GM21390 (cell line): Measurements from ENCODE around the gene TMEM258.

Experiments used
- ATAC-seq: cut with Tn5 transposase; IDR thresholded peaks from one replicate; pipeline ENCODE4 v1.9.1; 2021; ENCODE audit not compliant: unreplicated experiment

TMEM258 gene

GRCh38 chr11:61777234-61778090 lies 14.9 kb downstream of the TMEM258 start:
- ATAC-seq, result no peak

DNA sequence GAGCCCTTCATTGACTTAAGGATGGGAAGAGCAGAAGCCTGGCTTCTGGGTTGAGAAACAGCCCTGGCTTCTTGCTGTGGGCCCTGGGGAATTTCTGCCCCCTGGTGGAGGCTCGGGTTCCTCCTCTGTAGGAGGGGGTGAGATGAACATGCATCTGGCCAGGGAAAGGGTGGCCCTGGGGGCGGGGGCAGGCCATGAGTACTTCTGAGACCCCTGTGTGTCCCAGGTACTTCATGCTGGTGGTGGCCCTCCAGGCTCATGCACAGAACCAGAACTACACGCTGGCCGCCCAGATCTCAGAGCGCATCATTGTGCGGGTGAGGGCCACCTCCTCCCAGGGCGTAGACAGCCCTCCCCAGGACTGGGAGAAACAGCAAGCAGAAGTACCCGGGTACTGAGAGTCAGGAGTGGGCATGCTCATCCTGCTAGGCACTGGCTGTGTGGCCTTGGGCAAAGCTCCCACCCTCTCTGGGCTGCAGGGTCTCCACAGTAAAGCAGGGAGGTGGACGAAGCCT lies 15.8 kb downstream of the TMEM258 start:
- no peak for ATAC-seq

DNA sequence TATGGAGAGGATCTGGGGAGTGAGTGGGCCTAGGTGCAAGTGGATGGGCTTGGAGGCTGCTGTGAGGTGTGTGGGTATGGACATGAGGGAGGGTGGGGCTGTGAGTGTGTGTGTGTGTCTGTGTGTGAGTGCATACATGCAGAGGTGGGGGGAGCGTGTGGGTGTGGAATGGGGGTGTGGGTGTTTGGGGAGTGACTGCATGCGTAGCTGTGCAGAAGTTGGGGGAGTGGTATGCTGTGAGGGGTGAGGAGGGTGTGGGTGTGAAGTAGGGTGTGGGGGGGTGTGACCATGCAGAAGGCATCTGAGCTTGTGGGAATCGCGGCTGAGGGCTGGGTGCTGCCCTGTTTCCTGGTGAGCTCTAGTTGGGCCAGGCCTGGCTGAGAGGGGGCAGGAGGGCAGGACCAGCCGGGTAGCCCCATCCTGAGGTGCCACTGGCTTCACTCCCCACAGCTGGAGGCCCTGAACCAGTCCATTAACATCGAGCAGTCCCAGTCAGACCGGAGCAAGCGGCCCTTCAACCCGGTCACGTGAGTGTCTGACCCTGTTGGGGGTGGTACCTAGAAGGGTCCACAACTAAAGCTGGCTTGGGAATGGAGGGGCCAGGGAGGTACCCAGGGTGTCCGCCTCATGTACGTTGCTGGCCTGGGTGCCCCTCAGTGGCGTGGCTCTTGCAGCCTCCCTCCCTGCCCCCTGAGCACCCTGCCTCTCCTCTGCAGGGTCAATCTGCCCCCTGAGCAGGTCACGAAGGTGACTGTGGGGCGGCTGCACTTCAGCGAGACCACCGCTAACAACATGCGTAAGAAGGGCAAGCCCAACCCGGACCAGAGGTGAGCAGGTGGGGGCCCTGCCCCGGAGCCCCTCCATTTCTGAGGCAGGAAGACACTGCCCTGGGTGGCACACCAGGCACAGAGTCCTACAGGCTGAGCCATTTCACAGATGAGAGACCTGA lies 16.5 kb downstream of the TMEM258 start:
- no peak for ATAC-seq

GRCh38 chr11:61775106-61775505 lies 17.3 kb downstream of the TMEM258 start:
- ATAC-seq, result no peak

DNA sequence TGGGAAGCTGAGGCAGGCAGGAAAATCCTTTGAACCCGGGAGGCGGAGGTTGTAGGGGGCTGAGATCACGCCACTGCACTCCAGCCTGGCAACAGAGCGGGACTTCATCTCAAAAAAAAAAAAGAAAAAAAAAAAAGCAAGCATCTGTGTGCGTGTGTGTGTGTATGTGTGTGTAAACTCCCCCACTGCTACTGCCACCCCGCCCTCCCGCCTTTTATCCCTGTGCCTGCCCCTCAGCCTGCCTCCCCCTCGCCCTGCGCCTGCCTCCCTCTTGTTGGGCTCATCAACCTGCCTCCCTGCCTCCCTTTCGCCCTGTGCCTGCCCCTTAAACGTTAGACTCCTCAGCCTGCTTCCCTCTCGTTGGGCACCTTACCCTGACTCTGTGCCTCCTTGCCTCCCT lies 18.0 kb downstream of the TMEM258 start:
- no peak for ATAC-seq

DNA sequence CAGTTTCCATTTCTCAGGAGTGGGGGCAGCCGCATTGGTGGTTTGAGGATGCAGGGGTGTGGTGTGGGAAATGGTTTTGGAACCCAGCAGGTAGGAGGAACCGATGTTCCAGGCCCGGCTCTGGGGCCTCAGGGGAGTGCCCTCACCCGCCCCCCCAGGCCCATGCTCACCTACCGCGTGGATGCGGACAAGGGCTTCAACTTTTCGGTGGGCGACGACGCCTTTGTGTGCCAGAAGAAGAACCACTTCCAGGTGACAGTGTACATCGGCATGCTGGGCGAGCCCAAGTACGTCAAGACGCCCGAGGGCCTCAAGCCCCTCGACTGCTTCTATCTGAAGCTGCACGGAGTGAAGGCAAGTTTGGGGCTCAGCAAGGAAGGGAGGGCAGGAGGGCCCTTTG lies 18.6 kb downstream of the TMEM258 start:
- ATAC-seq, result no peak

- no peak for ATAC-seq
These were observed 19.0 kb downstream of the TMEM258 start for GRCh38 chr11:61773356-61773755.

- ATAC-seq, result no peak
These were observed 20.4 kb downstream of the TMEM258 start for GRCh38 chr11:61771985-61772455.

GRCh38 chr11:61771195-61771894 lies 21.1 kb downstream of the TMEM258 start:
- ATAC-seq, result no peak

GRCh38 chr11:61769946-61770683 lies 22.3 kb downstream of the TMEM258 start:
- no peak for ATAC-seq

DNA sequence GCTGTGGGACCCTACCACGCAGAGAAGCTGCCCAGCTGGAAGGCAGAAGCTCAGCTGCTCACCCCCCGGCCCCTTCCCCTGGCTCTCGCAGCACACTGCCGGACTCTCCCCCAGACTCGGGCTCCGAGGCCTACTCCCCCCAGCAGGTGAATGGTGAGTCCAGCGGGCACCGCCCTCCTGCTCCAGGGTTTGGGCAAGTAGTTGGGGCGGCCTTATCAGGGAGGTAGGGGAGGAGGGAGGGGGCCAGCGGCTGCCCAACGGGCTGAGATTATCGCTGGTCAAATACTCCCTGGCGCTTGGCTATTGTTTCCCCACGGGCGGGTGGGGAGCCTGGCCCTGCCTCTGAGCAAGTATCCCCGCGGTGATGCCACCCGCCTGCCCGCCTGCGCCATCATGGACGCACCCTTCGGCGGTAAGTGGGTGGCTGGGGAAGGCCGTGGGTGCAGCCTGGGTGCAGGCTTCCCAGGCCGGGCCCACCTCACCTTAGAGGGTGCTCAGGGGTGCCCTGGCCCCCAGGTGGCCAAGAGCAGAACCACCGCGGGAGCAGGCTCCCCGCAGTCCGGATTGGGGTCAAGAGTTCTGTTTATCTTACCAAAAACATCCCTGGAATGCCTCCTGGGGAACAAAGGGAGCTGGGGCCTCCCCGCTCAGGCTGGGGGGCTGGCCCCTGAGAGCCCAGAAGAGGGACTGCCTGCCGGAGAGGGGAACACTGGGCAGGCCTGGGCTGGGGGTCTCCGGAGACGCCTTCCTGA lies 23.1 kb downstream of the TMEM258 start:
- no peak for ATAC-seq

DNA sequence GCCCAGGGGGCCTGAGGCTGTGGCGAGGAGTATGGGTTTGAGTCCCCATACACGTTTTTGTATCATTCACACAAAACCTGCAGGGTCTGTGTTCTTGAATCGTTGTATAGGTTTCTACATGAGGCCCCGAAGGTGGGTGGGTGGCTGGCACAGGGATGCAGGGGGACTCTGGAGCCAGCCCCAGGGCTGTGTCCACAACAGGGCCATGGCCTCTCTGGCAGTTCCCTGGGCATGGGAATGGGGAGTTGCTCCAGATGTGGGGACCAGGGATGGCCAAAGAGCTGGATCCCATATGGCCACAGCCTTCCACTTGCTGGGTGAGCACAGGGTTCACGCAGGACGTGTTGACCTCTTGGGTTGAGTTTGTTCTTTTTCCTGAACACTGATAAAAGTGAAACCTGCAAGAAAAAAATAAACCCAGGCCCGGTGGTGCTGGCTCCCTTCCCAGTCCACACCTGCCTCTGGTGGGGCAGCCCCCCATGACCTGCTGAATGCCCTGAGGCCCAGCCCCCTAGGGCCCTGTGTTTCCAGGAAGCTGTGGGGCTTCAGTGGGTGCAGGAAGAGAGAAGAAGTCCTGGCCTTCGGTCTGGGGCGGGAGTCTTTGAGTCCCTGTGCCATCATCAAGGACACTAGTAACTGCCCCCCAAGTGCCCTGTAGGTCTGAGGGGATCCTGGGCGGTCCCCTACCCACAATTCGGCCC lies 23.9 kb downstream of the TMEM258 start:
- ATAC-seq, result no peak

DNA sequence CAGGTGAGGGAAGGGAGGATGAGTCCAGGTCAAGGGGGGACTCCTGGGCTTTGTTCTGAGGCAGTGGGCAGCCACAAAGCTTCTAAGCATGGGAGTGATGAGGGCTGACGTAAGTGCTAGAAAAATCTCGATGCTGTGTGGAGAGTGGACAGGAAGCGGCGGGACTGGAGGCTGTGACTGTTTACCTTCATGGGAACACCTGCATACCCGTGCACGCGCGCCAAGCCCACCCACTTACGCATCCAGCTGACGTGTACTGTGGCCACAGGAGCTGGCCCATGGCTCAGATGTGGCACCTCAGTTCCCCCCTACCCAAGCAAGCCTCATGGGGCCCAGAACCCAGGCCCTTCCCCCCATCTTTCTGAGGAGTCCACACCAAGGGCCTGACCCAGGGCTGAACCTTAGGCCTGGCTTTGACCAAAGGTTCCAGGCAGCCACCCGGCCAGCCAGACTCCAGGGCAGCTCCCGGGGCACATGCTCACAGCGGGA lies 26.0 kb downstream of the TMEM258 start:
- ATAC-seq, result no peak

DNA sequence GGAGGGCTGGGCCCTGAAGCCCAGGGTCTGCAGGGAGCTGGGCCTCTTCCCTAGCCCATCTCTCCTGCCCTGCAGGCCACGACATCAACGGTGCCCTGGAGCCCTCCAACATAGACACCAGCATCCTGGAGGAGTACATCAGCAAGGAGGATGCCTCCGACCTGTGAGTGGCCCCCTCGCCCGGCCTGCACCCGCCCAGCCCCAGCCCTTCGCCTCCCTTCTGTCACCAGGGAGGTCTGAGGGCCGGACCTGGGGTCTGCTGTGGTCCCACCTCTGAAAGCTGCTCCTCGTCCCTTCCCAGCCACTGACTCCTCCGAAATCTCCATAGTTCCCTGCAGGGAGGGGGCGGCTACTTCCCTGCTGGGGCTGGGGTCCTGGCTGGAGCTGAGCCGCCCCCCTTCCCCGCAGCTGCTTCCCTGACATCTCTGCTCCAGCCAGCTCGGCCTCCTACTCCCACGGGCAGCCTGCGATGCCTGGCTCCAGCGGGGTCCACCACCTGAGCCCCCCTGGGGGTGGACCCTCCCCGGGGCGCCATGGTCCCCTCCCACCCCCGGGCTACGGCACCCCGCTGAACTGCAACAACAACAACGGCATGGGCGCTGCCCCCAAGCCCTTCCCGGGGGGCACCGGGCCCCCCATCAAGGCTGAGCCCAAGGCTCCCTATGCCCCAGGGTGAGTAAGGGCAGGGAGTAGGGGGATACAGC lies 26.7 kb downstream of the TMEM258 start:
- ATAC-seq, result no peak

- ATAC-seq, result no peak
These were observed 27.7 kb downstream of the TMEM258 start for GRCh38 chr11:61764606-61765260.

DNA sequence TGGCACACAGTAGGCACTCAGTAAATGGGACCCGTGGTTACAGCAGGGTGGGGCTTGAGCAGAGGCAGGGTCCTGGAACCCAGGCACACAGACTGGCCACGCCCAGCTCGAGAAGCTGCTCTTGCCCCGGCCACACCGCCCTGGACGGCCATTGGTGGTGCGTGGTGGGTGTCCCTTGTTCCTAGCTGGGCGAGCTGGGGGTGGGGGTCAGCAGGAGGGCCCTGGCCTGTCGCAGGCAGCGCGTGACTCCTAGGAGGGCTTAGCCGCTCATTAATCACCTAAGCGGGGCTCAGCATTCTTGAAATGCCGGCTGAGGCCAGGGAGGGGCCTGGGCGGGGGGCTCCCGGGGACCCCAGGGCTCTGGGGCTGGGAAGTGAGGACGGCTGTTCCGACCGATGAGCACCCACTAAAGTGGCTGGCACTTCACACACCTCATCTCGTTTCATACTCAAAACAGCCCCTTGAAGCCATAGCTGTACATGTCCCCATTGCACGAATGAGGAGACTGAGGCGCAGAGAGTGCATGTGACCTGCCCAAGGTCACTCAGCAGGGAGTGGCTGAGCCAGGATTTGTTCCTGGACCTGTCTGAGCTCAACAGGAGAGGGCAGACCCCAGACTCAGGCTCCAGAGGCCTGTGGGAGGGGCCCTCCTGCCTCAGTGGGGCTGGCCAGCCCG lies 28.3 kb downstream of the TMEM258 start:
- ATAC-seq, result no peak

GRCh38 chr11:61762798-61763197 lies 29.6 kb downstream of the TMEM258 start:
- ATAC-seq, result no peak
